ENCODE data around the gene FKBP2.

GRCh38 chr11:64245401-64245796, 4.5 kb downstream of the FKBP2 start:
- TF ChIP-seq CTCF (conservative IDR thresholded peaks at IDR 0.05) (no peak), ZFX (IDR thresholded peaks at IDR 0.05) (no peak)
